ENCODE measurements around the gene ASB13. TPM values are rescaled to one million over a fixed set of nuclear protein-coding genes. Genes with fewer than 3 reads are reported as not detected.
A peak's percentile ranks its signal among the peaks of the same experiment; 100 is the strongest.

The ASB13 gene
- total RNA-seq, 4 donors from 2014 or later: 11.6 to 18.6 (median 16.5) TPM

DNA sequence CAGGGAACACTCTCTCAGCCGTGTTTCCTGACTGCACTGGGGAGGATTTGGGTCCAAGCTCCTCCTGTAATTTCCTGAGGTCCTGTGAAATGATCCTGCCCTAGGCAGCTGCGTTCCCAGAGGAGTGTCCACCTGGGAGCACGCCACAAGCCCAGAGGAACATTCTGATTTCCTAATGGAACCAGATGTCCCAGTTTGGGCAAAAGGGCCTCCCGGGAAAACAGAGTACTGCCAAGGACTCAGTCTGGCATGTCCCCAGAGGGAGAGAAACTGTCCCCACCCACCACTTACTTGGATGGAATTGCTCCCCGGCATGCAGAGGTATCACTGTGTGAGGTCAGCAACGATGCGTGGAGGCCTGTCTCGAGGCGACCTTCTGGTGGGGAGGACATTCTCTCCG lies 34.5 kb downstream of the ASB13 start:
- peak in 2 of 3 donors; percentile 65 to 74 for TF ChIP-seq POLR2AphosphoS5 (IDR thresholded peaks at IDR 0.05)
- no peak for TF ChIP-seq POLR2A (IDR thresholded peaks at IDR 0.05)
- DNase-seq (ENCODE audit: low spot score in 2 of 2): peak in 1 of 2 donors; percentile 78
- Histone ChIP-seq H3K9me3 (no peaks in the 10 kb centered on the region), H3K36me3 (no peaks in the 10 kb centered on the region), H3K4me3 (no peak overlapping the region), H3K27me3 (no peaks in the 10 kb centered on the region), H3K27ac (peak overlapping the region; percentile 87), H3K4me1 (peaks cover 58% of the 10 kb centered on the region)
- 28% methylated on average over 9 of the region's 10 CpGs for WGBS

DNA sequence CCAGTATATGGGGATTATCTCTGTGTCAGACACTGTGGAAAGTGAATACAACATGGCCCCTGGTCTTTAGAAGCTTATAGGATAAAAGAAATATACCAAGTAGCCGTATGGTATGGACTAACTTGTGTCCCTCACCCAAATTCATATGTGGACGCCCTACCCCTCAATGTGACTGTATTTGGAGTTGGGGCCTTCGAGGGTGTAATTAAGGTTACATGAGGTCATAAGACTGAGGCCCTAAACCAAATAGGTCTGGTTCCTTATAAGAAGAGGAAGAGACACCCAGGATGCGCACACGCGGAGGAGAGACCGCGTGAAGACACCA lies 36.3 kb downstream of the ASB13 start:
- no peaks in the 10 kb centered on the region for H3K27me3 ChIP-seq
- H3K27ac ChIP-seq: peak overlapping the region; percentile 87
- no peak for TF ChIP-seq EP300 (IDR thresholded peaks at IDR 0.05)
- TF ChIP-seq POLR2A (IDR thresholded peaks at IDR 0.05): no peak
- TF ChIP-seq, protein P1, sequence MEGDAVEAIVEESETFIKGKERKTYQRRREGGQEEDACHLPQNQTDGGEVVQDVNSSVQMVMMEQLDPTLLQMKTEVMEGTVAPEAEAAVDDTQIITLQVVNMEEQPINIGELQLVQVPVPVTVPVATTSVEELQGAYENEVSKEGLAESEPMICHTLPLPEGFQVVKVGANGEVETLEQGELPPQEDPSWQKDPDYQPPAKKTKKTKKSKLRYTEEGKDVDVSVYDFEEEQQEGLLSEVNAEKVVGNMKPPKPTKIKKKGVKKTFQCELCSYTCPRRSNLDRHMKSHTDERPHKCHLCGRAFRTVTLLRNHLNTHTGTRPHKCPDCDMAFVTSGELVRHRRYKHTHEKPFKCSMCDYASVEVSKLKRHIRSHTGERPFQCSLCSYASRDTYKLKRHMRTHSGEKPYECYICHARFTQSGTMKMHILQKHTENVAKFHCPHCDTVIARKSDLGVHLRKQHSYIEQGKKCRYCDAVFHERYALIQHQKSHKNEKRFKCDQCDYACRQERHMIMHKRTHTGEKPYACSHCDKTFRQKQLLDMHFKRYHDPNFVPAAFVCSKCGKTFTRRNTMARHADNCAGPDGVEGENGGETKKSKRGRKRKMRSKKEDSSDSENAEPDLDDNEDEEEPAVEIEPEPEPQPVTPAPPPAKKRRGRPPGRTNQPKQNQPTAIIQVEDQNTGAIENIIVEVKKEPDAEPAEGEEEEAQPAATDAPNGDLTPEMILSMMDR (IDR thresholded peaks at IDR 0.05): no peak
- TF ChIP-seq POLR2AphosphoS5 (IDR thresholded peaks at IDR 0.05): no peak
- no peaks in the 10 kb centered on the region for H3K36me3 ChIP-seq
- no peaks in the 10 kb centered on the region for H3K9me3 ChIP-seq
- no peak for DNase-seq (ENCODE audit: low spot score in 2 of 2)
- 88% methylated on average over 8 of the region's 8 CpGs for WGBS
- no peak overlapping the region for H3K4me3 ChIP-seq
- H3K4me1 ChIP-seq: peaks cover 58% of the 10 kb centered on the region

DNA sequence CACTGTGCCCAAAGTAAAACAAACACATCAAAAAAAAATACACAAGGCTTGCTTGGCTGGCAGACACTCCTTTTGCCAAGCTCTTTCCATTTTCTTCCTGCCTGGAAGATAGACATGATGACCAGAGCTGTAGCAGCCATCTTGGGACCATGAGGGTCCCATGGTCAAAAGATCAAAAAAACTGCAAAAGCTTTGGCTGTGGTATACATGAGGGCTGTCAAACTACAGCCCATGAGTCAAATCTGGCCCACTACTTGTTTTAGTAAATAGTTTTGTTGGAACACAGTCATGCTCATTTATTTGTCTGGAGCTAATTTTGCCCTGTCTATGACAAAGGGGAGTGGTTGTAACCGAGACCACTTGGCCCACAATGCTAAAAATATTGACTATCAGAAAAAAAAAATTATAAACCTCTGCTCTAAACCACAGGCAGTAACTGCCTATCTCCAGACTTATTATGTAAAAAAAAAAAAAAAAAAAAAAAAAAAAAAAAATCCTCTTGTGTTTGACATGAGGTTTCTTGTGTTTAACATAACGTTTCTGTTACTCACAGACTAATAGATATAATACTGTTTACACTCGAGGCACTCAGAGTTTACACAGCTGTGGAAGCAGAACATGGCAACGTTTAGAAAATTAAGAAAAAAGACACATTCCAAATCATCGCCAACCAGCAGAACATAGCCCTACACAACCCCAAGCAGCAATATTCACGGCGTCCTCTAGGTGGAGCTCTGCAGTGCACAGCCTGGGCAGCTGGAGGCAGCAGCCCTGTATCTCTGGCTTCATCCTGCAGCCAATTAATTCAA lies 36.9 kb downstream of the ASB13 start:
- Histone ChIP-seq H3K27me3 (no peaks in the 10 kb centered on the region), H3K36me3 (no peaks in the 10 kb centered on the region), H3K9me3 (no peaks in the 10 kb centered on the region), H3K27ac (peak overlapping the region; percentile 83), H3K4me1 (peaks cover 58% of the 10 kb centered on the region), H3K4me3 (no peak overlapping the region)
- TF ChIP-seq, protein P1 (IDR thresholded peaks at IDR 0.05): peak; percentile 76 to 92
- no peak for TF ChIP-seq EP300 (IDR thresholded peaks at IDR 0.05)
- no peak for TF ChIP-seq POLR2A (IDR thresholded peaks at IDR 0.05)
- TF ChIP-seq POLR2AphosphoS5 (IDR thresholded peaks at IDR 0.05): no peak
- DNase-seq (ENCODE audit: low spot score in 2 of 2): no peak
- WGBS: 11% methylated on average over 7 of the region's 7 CpGs

DNA sequence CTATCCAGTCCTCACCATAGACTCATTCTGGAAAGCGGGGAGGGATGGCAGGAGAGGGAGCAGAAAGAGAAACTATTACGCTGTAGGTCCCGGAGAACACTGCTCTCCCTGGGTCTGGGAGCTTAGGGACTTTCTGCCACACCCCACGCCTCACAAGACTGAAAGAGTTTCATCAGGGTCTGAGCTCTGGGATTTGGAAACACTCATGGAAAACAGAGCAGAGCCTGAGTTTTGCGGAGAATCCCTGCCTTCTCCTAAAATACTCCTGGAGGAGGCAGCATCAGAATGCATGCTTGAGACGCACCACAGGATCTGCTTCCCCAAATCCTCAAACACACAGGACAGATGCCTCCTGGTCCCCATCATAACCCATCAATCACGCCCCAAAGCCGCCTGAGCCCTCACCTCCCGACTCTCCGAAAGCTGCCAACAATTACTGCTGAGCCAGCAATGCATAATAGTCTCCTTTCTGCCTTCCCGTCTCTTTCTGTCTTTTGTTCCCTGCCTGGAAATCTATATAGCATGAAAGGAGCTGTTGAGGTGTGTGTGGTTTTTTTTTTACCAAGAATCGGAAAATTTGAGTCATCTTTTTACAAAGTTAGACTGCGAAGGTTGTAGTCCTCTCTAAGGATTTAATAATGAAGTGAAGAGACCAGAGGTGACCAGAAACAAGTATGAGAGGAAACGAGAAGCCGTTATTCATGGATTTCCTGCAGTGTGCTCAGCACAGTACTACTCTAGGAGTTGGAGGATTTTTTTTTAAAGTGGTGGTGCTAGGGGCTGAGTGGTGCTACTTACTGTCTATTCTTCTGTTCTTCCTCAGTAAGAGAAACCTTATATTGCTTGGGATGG lies 37.7 kb downstream of the ASB13 start:
- Histone ChIP-seq H3K27me3 (no peaks in the 10 kb centered on the region), H3K36me3 (no peaks in the 10 kb centered on the region), H3K9me3 (no peaks in the 10 kb centered on the region), H3K27ac (peak overlapping the region; percentile 83), H3K4me3 (peak overlapping the region; percentile 29), H3K4me1 (peaks cover 54% of the 10 kb centered on the region)
- TF ChIP-seq POLR2AphosphoS5 (IDR thresholded peaks at IDR 0.05): no peak
- TF ChIP-seq POLR2A (IDR thresholded peaks at IDR 0.05): peak in 1 of 2 donors; percentile 13
- TF ChIP-seq, protein P1 (IDR thresholded peaks at IDR 0.05): peak in 1 of 2 donors; percentile 6
- WGBS: 32% methylated on average over 15 of the region's 15 CpGs
- no peak for DNase-seq (ENCODE audit: low spot score in 2 of 2)

DNA sequence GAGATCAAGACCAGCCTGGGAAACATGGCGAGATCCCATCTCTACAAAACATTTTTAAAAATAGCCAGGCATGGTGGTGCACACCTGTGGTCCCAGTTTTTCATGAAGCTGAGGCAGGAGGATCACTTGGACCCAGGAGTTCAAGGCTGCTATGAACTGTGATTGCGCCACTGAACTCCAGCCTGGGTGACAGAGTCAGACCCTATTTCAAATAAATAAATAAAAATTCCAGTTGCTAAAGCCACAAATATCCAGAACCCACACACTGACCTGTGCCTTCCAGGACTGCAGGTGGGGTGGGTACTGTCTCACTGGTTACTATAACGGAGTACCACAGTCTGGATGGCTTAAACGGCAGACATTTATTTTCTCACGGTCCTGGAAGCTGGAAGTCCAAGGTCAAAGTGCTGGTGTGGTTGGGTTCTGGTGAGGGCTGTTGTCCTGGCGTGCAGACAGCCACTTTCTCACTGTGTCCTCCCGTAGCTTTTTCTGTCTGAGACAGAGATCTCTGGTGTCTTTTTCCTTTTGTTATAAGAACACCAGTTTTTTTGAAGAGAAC lies 38.8 kb downstream of the ASB13 start:
- WGBS: 87% methylated on average over 7 of the region's 7 CpGs
- TF ChIP-seq POLR2A (IDR thresholded peaks at IDR 0.05) (no peak), POLR2AphosphoS5 (IDR thresholded peaks at IDR 0.05) (no peak), EP300 (IDR thresholded peaks at IDR 0.05) (no peak)
- TF ChIP-seq, protein P1 (IDR thresholded peaks at IDR 0.05): no peak
- Histone ChIP-seq H3K36me3 (no peaks in the 10 kb centered on the region), H3K4me3 (peak overlapping the region; percentile 29), H3K27me3 (no peaks in the 10 kb centered on the region), H3K4me1 (peaks cover 53% of the 10 kb centered on the region), H3K27ac (peak overlapping the region; percentile 83), H3K9me3 (no peaks in the 10 kb centered on the region)
- no peak for DNase-seq (ENCODE audit: low spot score in 2 of 2)
